K562 (cell line): ENCODE results near the gene USHBP1. TPM values are rescaled to one million over a fixed set of nuclear protein-coding genes. Genes with fewer than 3 reads are reported as not detected.

ENCODE experiments used
- BDP1 ChIP-seq: IDR thresholded peaks from 3 replicates; pipeline ENCODE4 v1.6.1; 2011; ENCODE audit not compliant: insufficient read length, insufficient read depth
- CBX1 ChIP-seq: sonication (generic); IDR thresholded peaks from 2 replicates; pipeline ENCODE4 v1.6.1; 2016; ENCODE audit warnings: antibody characterized with exemption, low read depth, mild to moderate bottlenecking
- E2F3 ChIP-seq: fragments of 250-450 bp; sonication (Bioruptor Pico); IDR thresholded peaks from 2 replicates; pipeline ENCODE4 v1.4.0; 2020; ENCODE audit warnings: mild to moderate bottlenecking
- ETV5 ChIP-seq: sonication (generic); formaldehyde crosslinking; IDR thresholded peaks from 2 replicates; pipeline ENCODE4 v1.4.0; 2020; ENCODE audit warnings: low read depth, mild to moderate bottlenecking, missing genetic modification reagents
- FOXP1 ChIP-seq: sonication (generic); formaldehyde crosslinking; IDR thresholded peaks from 2 replicates; pipeline ENCODE4 v1.8.0; 2022; ENCODE audit warnings: mild to moderate bottlenecking, missing genetic modification reagents
- GABPB1 ChIP-seq: sonication (generic); formaldehyde crosslinking; IDR thresholded peaks from 2 replicates; pipeline ENCODE4 v1.8.0; 2022; ENCODE audit warnings: mild to moderate bottlenecking, missing genetic modification reagents
- POLR2H ChIP-seq: IDR thresholded peaks from 2 replicates; pipeline ENCODE4 v1.6.1; 2016; ENCODE audit warnings: missing genetic modification characterization, low read depth, mild to moderate bottlenecking, control low read depth, missing compliant biosample characterization, moderate library complexity
- RBFOX2 ChIP-seq: fragments of 200-400 bp; formaldehyde crosslinking; IDR thresholded peaks from 2 replicates; pipeline ENCODE4 v1.6.1; 2017; ENCODE audit warnings: low read depth, mild to moderate bottlenecking, low read length, moderate library complexity
- TAF1 ChIP-seq: IDR thresholded peaks from 2 replicates; pipeline ENCODE4 v1.6.1; 2011; ENCODE audit warnings: mild to moderate bottlenecking, low read length, moderate library complexity; ENCODE audit not compliant: insufficient read depth, control insufficient read depth, severe bottlenecking; ENCODE audit errors: extremely low read depth
- TBP ChIP-seq: optimal IDR thresholded peaks from 2 replicates; pipeline ENCODE3; 2011; ENCODE audit warnings: low read depth, low read length, improper control_type of control experiment
- TOE1 ChIP-seq, 2 experiments: fragments of 450-650 bp in 1 of 2; sonication (generic) in 1 of 2; formaldehyde crosslinking in 1 of 2; IDR thresholded peaks; 2 replicates each; pipeline versions ENCODE4 v1.7.1 to v1.8.0; 2016 to 2022; ENCODE audit warnings: borderline replicate concordance in 2 of 2, mild to moderate bottlenecking in 2 of 2, antibody characterized with exemption in 1 of 2, inconsistent platforms in 1 of 2, low read depth in 1 of 2, missing genetic modification reagents in 1 of 2, moderate library complexity in 1 of 2
- U2AF1 ChIP-seq: fragments of 200-400 bp; formaldehyde crosslinking; optimal IDR thresholded peaks from 2 replicates; pipeline ENCODE3; 2017; ENCODE audit warnings: mild to moderate bottlenecking, low read depth, low read length, moderate library complexity
- U2AF2 ChIP-seq: fragments of 200-400 bp; formaldehyde crosslinking; optimal IDR thresholded peaks from 2 replicates; pipeline ENCODE3; 2017; ENCODE audit warnings: low read depth, mild to moderate bottlenecking, low read length
- ZBTB7A ChIP-seq: IDR thresholded peaks from 2 replicates; pipeline ENCODE4 v1.6.1; 2011; ENCODE audit warnings: low read depth, mild to moderate bottlenecking, low read length, moderate library complexity, borderline replicate concordance; ENCODE audit not compliant: control insufficient read depth
- ZNF57 ChIP-seq: fragments of 450-650 bp; formaldehyde crosslinking; IDR thresholded peaks from 2 replicates; pipeline ENCODE4 v1.4.0; 2020; ENCODE audit warnings: mild to moderate bottlenecking, moderate library complexity
- polyA plus RNA-seq, 8 experiments: library from polyadenylated mRNA; depleted of rRNA in 4 of 8; stranded (reverse) in 5 of 8; unstranded in 3 of 8; fragments of >200 nt; fragmentation: Nextera tagmentation in 2 of 8; fragmentation: Illumina TruSeq in 1 of 8; extraction: Ambion mirVana in 2 of 8; extraction: Trizol in 1 of 8; gene quantifications; 2 replicates each; pipeline versions ENCODE4 v1.2.1 to v1.2.3, GENCODE V29; 2011 to 2014; ENCODE audit warnings: inconsistent platforms in 1 of 8, missing spikeins in 1 of 8
- total RNA-seq, 7 experiments: library from RNA; depleted of rRNA in 6 of 7; stranded (reverse); fragments of >200 nt in 6 of 7; fragmentation: Illumina TruSeq in 2 of 7; extraction: Trizol in 2 of 7; gene quantifications; 2 replicates each; pipeline versions ENCODE4 v1.2.1 to v1.2.3, GENCODE V29; 2011 to 2021; ENCODE audit warnings: low replicate concordance in 1 of 7
- TF ChIP-seq, protein P1 (sequence below): fragments of 250-450 bp; sonication (Bioruptor Pico); IDR thresholded peaks from 2 replicates; pipeline ENCODE4 v1.5.0; 2021
- TF ChIP-seq, protein P2 (sequence below): sonication (generic); formaldehyde crosslinking; IDR thresholded peaks from 2 replicates; pipeline ENCODE4 v1.8.0; 2022; ENCODE audit warnings: mild to moderate bottlenecking, missing genetic modification reagents
- TF ChIP-seq, protein P3 (sequence below): IDR thresholded peaks from 2 replicates; pipeline ENCODE4 v1.6.1; 2011; ENCODE audit not compliant: insufficient read length; ENCODE audit errors: extremely low read depth
- TF ChIP-seq, protein P4 (sequence below): sonication (generic); formaldehyde crosslinking; IDR thresholded peaks from 2 replicates; pipeline ENCODE4 v1.9.0; 2022; ENCODE audit warnings: mild to moderate bottlenecking, missing genetic modification reagents

The USHBP1 gene
- total and polyA plus RNA-seq, 9 of the 15 experiments (the other 6 are each of a cell fraction or from before 2014, with no cell fraction given): 0.03 to 0.10 (median 0.05) TPM; not detected in 5

DNA sequence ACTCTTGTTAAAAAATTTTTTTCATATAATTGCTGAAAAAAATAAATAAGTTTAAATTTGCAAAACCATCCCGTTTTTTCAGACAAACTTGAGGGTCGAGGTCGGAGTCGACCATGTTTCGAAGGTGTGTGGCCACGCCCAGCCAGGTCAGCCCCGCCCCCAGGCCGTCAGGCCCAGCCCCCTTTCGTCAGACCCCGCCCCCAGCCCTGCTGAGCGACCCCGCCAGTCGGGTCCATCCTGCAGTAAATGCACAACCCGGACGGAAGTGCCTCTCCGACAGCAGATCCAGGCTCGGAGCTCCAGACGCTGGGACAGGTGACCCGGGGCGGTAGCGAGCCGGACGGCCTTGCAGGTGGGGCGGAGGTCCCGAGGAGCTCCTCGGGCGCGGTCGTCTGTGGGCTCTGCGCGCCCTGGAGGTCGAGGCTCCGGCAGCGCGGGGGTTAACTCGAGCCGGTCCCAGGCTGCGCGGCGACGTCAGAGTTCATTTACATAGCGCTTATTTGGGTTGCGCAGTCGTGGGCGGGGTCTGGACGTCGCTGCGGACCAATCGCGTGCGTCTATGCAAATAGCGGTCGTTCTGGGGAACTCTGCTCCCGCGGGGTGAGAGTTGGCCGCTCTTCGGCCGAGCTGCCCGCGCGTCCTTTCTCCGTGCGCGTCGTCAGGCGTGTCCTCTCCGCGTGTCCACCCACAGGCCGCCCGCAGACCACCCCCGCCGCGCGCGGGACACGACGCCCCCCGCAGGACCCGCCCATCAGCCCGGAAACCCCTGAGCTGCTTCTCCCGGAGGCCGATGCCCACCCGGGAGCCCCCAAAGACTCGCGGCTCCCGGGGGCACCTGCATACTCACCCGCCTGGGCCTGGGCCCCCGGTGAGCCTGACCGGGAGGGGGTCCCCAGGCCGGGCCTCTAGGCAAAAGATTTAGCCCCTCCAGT is 38.3 kb downstream of the USHBP1 start, which contains the start of gene OCEL1 (continued):
- TF ChIP-seq BDP1: no peak
- TF ChIP-seq E2F3 (CRISPR knock-in tag): no peak
- TF ChIP-seq TBP: peak; percentile 84
- TF ChIP-seq U2AF2: no peak
- peak; percentile 92 for TF ChIP-seq TOE1 (IDR thresholded peaks at IDR 0.05; ENCODE audit: borderline replicate concordance)
- no peak for TF ChIP-seq TOE1 (CRISPR knock-in tag; IDR thresholded peaks at IDR 0.05; ENCODE audit: borderline replicate concordance, low read depth)
- TF ChIP-seq, protein P1, sequence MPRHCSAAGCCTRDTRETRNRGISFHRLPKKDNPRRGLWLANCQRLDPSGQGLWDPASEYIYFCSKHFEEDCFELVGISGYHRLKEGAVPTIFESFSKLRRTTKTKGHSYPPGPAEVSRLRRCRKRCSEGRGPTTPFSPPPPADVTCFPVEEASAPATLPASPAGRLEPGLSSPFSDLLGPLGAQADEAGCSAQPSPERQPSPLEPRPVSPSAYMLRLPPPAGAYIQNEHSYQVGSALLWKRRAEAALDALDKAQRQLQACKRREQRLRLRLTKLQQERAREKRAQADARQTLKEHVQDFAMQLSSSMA (CRISPR knock-in tag): no peak
- TF ChIP-seq, protein P2, sequence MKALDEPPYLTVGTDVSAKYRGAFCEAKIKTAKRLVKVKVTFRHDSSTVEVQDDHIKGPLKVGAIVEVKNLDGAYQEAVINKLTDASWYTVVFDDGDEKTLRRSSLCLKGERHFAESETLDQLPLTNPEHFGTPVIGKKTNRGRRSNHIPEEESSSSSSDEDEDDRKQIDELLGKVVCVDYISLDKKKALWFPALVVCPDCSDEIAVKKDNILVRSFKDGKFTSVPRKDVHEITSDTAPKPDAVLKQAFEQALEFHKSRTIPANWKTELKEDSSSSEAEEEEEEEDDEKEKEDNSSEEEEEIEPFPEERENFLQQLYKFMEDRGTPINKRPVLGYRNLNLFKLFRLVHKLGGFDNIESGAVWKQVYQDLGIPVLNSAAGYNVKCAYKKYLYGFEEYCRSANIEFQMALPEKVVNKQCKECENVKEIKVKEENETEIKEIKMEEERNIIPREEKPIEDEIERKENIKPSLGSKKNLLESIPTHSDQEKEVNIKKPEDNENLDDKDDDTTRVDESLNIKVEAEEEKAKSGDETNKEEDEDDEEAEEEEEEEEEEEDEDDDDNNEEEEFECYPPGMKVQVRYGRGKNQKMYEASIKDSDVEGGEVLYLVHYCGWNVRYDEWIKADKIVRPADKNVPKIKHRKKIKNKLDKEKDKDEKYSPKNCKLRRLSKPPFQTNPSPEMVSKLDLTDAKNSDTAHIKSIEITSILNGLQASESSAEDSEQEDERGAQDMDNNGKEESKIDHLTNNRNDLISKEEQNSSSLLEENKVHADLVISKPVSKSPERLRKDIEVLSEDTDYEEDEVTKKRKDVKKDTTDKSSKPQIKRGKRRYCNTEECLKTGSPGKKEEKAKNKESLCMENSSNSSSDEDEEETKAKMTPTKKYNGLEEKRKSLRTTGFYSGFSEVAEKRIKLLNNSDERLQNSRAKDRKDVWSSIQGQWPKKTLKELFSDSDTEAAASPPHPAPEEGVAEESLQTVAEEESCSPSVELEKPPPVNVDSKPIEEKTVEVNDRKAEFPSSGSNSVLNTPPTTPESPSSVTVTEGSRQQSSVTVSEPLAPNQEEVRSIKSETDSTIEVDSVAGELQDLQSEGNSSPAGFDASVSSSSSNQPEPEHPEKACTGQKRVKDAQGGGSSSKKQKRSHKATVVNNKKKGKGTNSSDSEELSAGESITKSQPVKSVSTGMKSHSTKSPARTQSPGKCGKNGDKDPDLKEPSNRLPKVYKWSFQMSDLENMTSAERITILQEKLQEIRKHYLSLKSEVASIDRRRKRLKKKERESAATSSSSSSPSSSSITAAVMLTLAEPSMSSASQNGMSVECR (CRISPR knock-in tag): peak; percentile 63; the same call in 1 of the 2 replicates
- peak; percentile 57; the same call in 1 of the 2 replicates for TF ChIP-seq ZNF57
- TF ChIP-seq, protein P3, sequence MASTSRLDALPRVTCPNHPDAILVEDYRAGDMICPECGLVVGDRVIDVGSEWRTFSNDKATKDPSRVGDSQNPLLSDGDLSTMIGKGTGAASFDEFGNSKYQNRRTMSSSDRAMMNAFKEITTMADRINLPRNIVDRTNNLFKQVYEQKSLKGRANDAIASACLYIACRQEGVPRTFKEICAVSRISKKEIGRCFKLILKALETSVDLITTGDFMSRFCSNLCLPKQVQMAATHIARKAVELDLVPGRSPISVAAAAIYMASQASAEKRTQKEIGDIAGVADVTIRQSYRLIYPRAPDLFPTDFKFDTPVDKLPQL: peak; percentile 43
- TF ChIP-seq ZBTB7A: peak; percentile 96
- TF ChIP-seq RBFOX2: peak; percentile 97
- peak; percentile 53; the same call in 1 of the 2 replicates for TF ChIP-seq FOXP1 (CRISPR knock-in tag)
- peak; percentile 84 for TF ChIP-seq GABPB1 (CRISPR knock-in tag)
- TF ChIP-seq U2AF1: peak; percentile 29
- TF ChIP-seq POLR2H (tag): peak; percentile 72
- TF ChIP-seq CBX1: 0 out of 2 replicates have a peak, but pooled peaks have one; percentile 9
- peak; percentile 60 for TF ChIP-seq TAF1
- TF ChIP-seq ETV5: peak; percentile 38; the same call in 1 of the 2 replicates
- TF ChIP-seq, protein P4, sequence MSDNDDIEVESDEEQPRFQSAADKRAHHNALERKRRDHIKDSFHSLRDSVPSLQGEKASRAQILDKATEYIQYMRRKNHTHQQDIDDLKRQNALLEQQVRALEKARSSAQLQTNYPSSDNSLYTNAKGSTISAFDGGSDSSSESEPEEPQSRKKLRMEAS: no peak; the same call in 1 of the 2 replicates
